CD14-positive monocyte (primary cell): ENCODE data around the gene VPS52. TPM values are rescaled to one million over a fixed set of nuclear protein-coding genes. Genes with fewer than 3 reads are reported as not detected.

Source experiments
- DNase-seq, 3 donors: peaks; one replicate each; pipeline ENCODE4 v3.0.0-alpha.2; 2011 to 2022
- H2AFZ ChIP-seq: 2 replicates; pipeline ENCODE4 v1.6.0; 2012; ENCODE audit warnings: mild to moderate bottlenecking, low read depth, low read length, inconsistent platforms; ENCODE audit not compliant: insufficient read depth, poor library complexity, severe bottlenecking
- H3K27ac ChIP-seq, 2 donors: 1 replicate in 1 of 2; 2 replicates in 1 of 2; pipeline ENCODE4 v1.5.1; 2012 to 2013; ENCODE audit warnings: low read length in 2 of 2, control low read depth in 1 of 2, inconsistent platforms in 1 of 2, low read depth in 1 of 2, mild to moderate bottlenecking in 1 of 2
- H3K27me3 ChIP-seq, 2 donors: one replicate each; pipeline versions ENCODE4 v1.6.0 to v1.6.1; 2011 to 2013; ENCODE audit warnings: low read length in 2 of 2; ENCODE audit not compliant: control insufficient read depth in 2 of 2, insufficient read depth in 2 of 2
- H3K36me3 ChIP-seq, 2 donors: replicated peaks in 1 of 2; 1 replicate in 1 of 2; 2 replicates in 1 of 2; pipeline versions ENCODE4 v1.5.1 to v1.6.1; 2012 to 2013; ENCODE audit warnings: low read length in 2 of 2, control low read depth in 1 of 2, inconsistent platforms in 1 of 2, mild to moderate bottlenecking in 1 of 2; ENCODE audit not compliant: insufficient read depth in 2 of 2, control insufficient read depth in 1 of 2
- H3K4me1 ChIP-seq, 2 donors: 1 replicate in 1 of 2; 2 replicates in 1 of 2; pipeline versions ENCODE4 v1.5.1 to v1.6.1; 2012 to 2013; ENCODE audit warnings: low read length in 2 of 2, control low read depth in 1 of 2, inconsistent platforms in 1 of 2, mild to moderate bottlenecking in 1 of 2, moderate library complexity in 1 of 2; ENCODE audit not compliant: insufficient read depth in 2 of 2, control insufficient read depth in 1 of 2
- H3K4me2 ChIP-seq: replicated peaks from 2 replicates; pipeline ENCODE3; 2012; ENCODE audit warnings: low read length, moderate library complexity, mild to moderate bottlenecking; ENCODE audit not compliant: poor library complexity, severe bottlenecking; ENCODE audit errors: extremely low read depth
- H3K4me3 ChIP-seq, 3 experiments: fragments of 200-600 bp in 1 of 3; sonication (generic) in 1 of 3; replicated peaks in 1 of 3; 1 replicate in 2 of 3; 2 replicates in 1 of 3; pipeline ENCODE4 v1.5.1; 2011 to 2013; ENCODE audit warnings: low read length in 3 of 3, mild to moderate bottlenecking in 3 of 3, control low read depth in 2 of 3, low read depth in 2 of 3, inconsistent platforms in 1 of 3, moderate library complexity in 1 of 3
- H3K79me2 ChIP-seq: 2 replicates; pipeline ENCODE4 v1.6.0; 2012; ENCODE audit warnings: mild to moderate bottlenecking, control low read depth, inconsistent platforms, low read length, moderate library complexity; ENCODE audit not compliant: insufficient read depth
- H3K9ac ChIP-seq: 2 replicates; pipeline ENCODE4 v1.6.0; 2017; ENCODE audit warnings: low read length, mild to moderate bottlenecking; ENCODE audit not compliant: insufficient read depth, poor library complexity, severe bottlenecking
- H3K9me3 ChIP-seq, 2 donors: replicated peaks in 1 of 2; 1 replicate in 1 of 2; 2 replicates in 1 of 2; pipeline versions ENCODE4 v1.5.1 to v1.6.1; 2012 to 2013; ENCODE audit warnings: low read length in 2 of 2, control low read depth in 1 of 2; ENCODE audit not compliant: control insufficient read depth in 1 of 2, insufficient read depth in 1 of 2
- H4K20me1 ChIP-seq: 2 replicates; pipeline ENCODE4 v1.6.0; 2012; ENCODE audit warnings: mild to moderate bottlenecking, low read length, control low read depth, moderate library complexity; ENCODE audit not compliant: insufficient read depth
- H3K27ac Mint-ChIP-seq, 7 donors: one replicate each; pipeline ENCODE4 v1.8.0; 2020; ENCODE audit warnings: mild to moderate bottlenecking in 7 of 7, mixed read lengths in 7 of 7, moderate library complexity in 6 of 7, inconsistent platforms in 2 of 7
- H3K27me3 Mint-ChIP-seq, 3 donors: one replicate each; pipeline ENCODE4 v1.8.0; 2021 to 2022; ENCODE audit warnings: low read depth in 3 of 3, mild to moderate bottlenecking in 3 of 3, mixed read lengths in 3 of 3, moderate library complexity in 3 of 3, inconsistent platforms in 1 of 3
- H3K36me3 Mint-ChIP-seq, 2 donors: one replicate each; pipeline ENCODE4 v1.8.0; 2020; ENCODE audit warnings: mixed read lengths in 2 of 2, inconsistent platforms in 1 of 2, mild to moderate bottlenecking in 1 of 2
- H3K4me1 Mint-ChIP-seq: one replicate; pipeline ENCODE4 v1.8.0; 2020; ENCODE audit warnings: mild to moderate bottlenecking, mixed read lengths
- H3K4me3 Mint-ChIP-seq, 2 donors: one replicate each; pipeline ENCODE4 v1.8.0; 2020; ENCODE audit warnings: mild to moderate bottlenecking in 2 of 2, mixed read lengths in 2 of 2, moderate library complexity in 1 of 2
- H3K9me3 Mint-ChIP-seq, 7 donors: one replicate each; pipeline ENCODE4 v1.8.0; 2020 to 2022; ENCODE audit warnings: mixed read lengths in 7 of 7, mild to moderate bottlenecking in 6 of 7, moderate library complexity in 6 of 7, inconsistent platforms in 2 of 7
- WGBS: methylation state at CpG from one replicate; pipeline ENCODE4 v1.1.5; 2013; ENCODE audit warnings: missing lambda C conversion rate; ENCODE audit not compliant: insufficient coverage; 5-methylcytosine and 5-hydroxymethylcytosine counted together
- intact Hi-C, 2 donors: fragments of 100-400 bp; cut with micrococcal nuclease; formaldehyde crosslinking; loops; one replicate each; pipeline versions ENCODE4 v1.15.0 to v1.15.1; 2023
- polyA plus RNA-seq, 3 donors: library from polyadenylated mRNA; depleted of rRNA in 1 of 3; unstranded in 2 of 3; stranded (reverse) in 1 of 3; fragments of 300-500 nt in 2 of 3; fragments of >200 nt in 1 of 3; fragmentation: Illumina TruSeq in 2 of 3; gene quantifications; 1 replicate in 2 of 3; 2 replicates in 1 of 3; pipeline ENCODE4 v1.2.3, GENCODE V29; 2012 to 2021
- TF ChIP-seq, protein P1 (sequence below): fragments of 200-600 bp; IDR thresholded peaks from one replicate; pipeline ENCODE4 v1.8.0; 2022; ENCODE audit warnings: antibody characterized with exemption, mild to moderate bottlenecking

VPS52 gene
- polyA plus RNA-seq, 3 donors: 11.0 to 150 (median 14.5) TPM

DNA sequence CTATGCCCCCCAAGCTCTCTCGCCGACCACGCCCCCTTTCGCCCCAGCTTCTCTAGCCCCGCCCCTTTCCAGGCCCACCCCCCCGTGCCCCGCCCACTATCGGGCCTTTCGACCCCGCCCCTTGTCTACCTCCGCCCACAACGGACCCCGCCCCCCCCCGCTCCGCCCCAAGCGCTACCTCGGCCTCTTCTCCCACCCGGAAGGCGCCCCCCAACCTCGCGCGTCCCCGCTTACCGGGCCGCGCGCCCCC is 45.7 kb upstream of the VPS52 start:
- H3K9me3 Mint-ChIP-seq: peaks cover 0 to 6% (median 1%) of the 10 kb centered on the region in 7 donors

DNA sequence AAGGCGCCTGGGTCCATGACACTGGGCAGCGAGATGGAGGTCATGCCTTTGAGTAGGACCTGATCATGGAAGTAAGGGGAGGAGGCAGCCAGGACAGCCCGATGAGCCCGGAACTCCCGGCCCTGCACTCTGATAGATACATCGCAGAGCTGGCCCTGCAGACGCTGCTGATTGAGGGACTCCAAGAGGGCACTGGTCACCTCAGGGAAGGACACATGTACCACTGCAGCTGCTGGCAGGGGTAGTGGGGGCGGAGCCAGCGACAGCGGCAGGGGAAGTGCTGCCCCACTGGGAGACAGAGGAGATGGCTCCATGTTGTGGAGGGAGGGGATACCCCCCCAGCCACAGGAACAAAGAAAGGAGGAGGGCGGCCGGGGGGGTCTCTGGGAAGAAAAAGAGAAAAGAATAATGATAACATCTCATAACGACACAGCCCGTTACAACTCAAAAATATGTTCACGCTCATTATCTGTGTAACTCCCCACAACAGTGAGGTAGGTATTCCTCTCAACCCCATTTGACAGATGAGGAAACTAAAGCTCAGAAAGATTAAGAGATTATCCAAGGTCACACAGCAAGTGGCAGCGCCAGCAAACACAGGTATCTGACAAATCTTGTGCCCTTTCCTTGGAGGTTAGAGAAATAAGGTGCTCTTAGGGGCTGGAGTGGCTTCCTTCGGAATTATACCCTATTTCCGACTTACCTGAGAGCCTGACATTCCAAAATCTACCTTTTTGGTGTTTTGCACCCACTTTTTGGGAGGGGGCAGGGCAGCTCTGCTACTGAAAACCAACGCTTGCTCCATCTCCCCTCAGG is 45.1 kb upstream of the VPS52 start:
- 94% methylated on average over 8 of the region's 19 CpGs for WGBS
- peaks cover 85% of the 10 kb centered on the region for H3K79me2 ChIP-seq

More for the DNA sequence above, 45.7 kb upstream of the VPS52 start:
- Mint-ChIP-seq H3K4me1 (peaks cover 75% of the 10 kb centered on the region), H3K36me3 (peaks cover 31 to 43% of the 10 kb centered on the region in 2 donors), H3K27me3 (peaks cover 0 to 2% (median 1%) of the 10 kb centered on the region in 3 donors), H3K27ac (peak overlapping the region; percentile 6 to 100 (median 90)), H3K4me3 (peak overlapping the region; percentile 98)
- peaks cover 28 to 38% of the 10 kb centered on the region in 2 donors for H3K36me3 ChIP-seq
- H2AFZ ChIP-seq: no peak overlapping the region
- TF ChIP-seq, protein P1, sequence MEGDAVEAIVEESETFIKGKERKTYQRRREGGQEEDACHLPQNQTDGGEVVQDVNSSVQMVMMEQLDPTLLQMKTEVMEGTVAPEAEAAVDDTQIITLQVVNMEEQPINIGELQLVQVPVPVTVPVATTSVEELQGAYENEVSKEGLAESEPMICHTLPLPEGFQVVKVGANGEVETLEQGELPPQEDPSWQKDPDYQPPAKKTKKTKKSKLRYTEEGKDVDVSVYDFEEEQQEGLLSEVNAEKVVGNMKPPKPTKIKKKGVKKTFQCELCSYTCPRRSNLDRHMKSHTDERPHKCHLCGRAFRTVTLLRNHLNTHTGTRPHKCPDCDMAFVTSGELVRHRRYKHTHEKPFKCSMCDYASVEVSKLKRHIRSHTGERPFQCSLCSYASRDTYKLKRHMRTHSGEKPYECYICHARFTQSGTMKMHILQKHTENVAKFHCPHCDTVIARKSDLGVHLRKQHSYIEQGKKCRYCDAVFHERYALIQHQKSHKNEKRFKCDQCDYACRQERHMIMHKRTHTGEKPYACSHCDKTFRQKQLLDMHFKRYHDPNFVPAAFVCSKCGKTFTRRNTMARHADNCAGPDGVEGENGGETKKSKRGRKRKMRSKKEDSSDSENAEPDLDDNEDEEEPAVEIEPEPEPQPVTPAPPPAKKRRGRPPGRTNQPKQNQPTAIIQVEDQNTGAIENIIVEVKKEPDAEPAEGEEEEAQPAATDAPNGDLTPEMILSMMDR: no peak
- no peak overlapping the region for H3K27ac ChIP-seq
- no peaks in the 10 kb centered on the region for H3K27me3 ChIP-seq
- 0% methylated on average over 8 of the region's 27 CpGs for WGBS
- peaks cover 54% of the 10 kb centered on the region for H4K20me1 ChIP-seq
- H3K79me2 ChIP-seq: peaks cover 85% of the 10 kb centered on the region
- peak overlapping the region; percentile 50 to 99 (median 89) for H3K4me3 ChIP-seq
- intact Hi-C loops: loop anchor here in 1 of 2 donors (10.0 kb wide), 1 partner anchor 97 kb away; the partner anchor contains the start of genes CUTA and PHF1
- peak in 1 of 3 donors; percentile 32 for DNase-seq
- H3K9me3 ChIP-seq: no peaks in the 10 kb centered on the region
- peak overlapping the region; percentile 60 for H3K9ac ChIP-seq
- H3K4me2 ChIP-seq: peak overlapping the region; percentile 82
- H3K4me1 ChIP-seq: peaks cover 66 to 78% of the 10 kb centered on the region in 2 donors

More for the DNA sequence above, 45.1 kb upstream of the VPS52 start:
- TF ChIP-seq, protein P1: no peak
- H3K9me3 ChIP-seq: no peaks in the 10 kb centered on the region
- H4K20me1 ChIP-seq: peaks cover 59% of the 10 kb centered on the region
- DNase-seq: no peak
- no peak overlapping the region for H3K9ac ChIP-seq
- H3K4me3 ChIP-seq: peak overlapping the region in 1 of 3 experiments; percentile 99
- H3K4me2 ChIP-seq: peak overlapping the region; percentile 82
- no peaks in the 10 kb centered on the region for H3K27me3 ChIP-seq
- H2AFZ ChIP-seq: no peak overlapping the region
- Mint-ChIP-seq H3K27me3 (peaks cover 0 to 2% (median 1%) of the 10 kb centered on the region in 3 donors), H3K4me1 (peaks cover 75% of the 10 kb centered on the region), H3K27ac (peak overlapping the region; percentile 37 to 100 (median 90)), H3K9me3 (peaks cover 0 to 6% (median 1%) of the 10 kb centered on the region in 7 donors), H3K4me3 (peak overlapping the region; percentile 98), H3K36me3 (peaks cover 32 to 48% of the 10 kb centered on the region in 2 donors)
- peaks cover 28 to 38% of the 10 kb centered on the region in 2 donors for H3K36me3 ChIP-seq
- intact Hi-C loops: loop anchor here in 1 of 2 donors (10.0 kb wide), 1 partner anchor 98 kb away; the partner anchor contains the start of genes CUTA and PHF1
- peaks cover 66 to 78% of the 10 kb centered on the region in 2 donors for H3K4me1 ChIP-seq
- H3K27ac ChIP-seq: peak overlapping the region; percentile 21 to 24
